NB4 (cell line): ENCODE results near the gene LSM10.

Experiments used
- DNase-seq: peaks from one replicate; pipeline ENCODE4 v3.0.0; 2010; ENCODE audit warnings: low read depth
- H3K4me3 ChIP-seq: one replicate; pipeline ENCODE4 v1.5.1; 2011; ENCODE audit warnings: mild to moderate bottlenecking, low read depth, low read length, moderate library complexity
- MAX ChIP-seq: IDR thresholded peaks from 2 replicates; pipeline ENCODE4 v1.6.1; 2011; ENCODE audit warnings: low read depth, low read length
- MYC ChIP-seq: IDR thresholded peaks from 2 replicates; pipeline ENCODE4 v1.6.1; 2011; ENCODE audit warnings: low read depth, low read length
- POLR2A ChIP-seq: IDR thresholded peaks from 2 replicates; pipeline ENCODE4 v1.6.1; 2011; ENCODE audit warnings: mild to moderate bottlenecking; ENCODE audit not compliant: insufficient read length; ENCODE audit errors: extremely low read depth
- TF ChIP-seq, protein P1 (sequence below): IDR thresholded peaks from one replicate; pipeline ENCODE4 v1.5.1; 2012; ENCODE audit warnings: low read depth, low read length

The LSM10 gene

GRCh38 chr1:36359383-36359782, 38.3 kb downstream of the LSM10 start:
- TF ChIP-seq MYC: no peak
- no peak overlapping the region for H3K4me3 ChIP-seq
- DNase-seq: no peak

- no peak for DNase-seq
- no peak overlapping the region for H3K4me3 ChIP-seq
- TF ChIP-seq, protein P1, sequence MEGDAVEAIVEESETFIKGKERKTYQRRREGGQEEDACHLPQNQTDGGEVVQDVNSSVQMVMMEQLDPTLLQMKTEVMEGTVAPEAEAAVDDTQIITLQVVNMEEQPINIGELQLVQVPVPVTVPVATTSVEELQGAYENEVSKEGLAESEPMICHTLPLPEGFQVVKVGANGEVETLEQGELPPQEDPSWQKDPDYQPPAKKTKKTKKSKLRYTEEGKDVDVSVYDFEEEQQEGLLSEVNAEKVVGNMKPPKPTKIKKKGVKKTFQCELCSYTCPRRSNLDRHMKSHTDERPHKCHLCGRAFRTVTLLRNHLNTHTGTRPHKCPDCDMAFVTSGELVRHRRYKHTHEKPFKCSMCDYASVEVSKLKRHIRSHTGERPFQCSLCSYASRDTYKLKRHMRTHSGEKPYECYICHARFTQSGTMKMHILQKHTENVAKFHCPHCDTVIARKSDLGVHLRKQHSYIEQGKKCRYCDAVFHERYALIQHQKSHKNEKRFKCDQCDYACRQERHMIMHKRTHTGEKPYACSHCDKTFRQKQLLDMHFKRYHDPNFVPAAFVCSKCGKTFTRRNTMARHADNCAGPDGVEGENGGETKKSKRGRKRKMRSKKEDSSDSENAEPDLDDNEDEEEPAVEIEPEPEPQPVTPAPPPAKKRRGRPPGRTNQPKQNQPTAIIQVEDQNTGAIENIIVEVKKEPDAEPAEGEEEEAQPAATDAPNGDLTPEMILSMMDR: no peak
- TF ChIP-seq MAX (no peak), MYC (no peak), POLR2A (no peak)
These were observed 39.1 kb downstream of the LSM10 start for GRCh38 chr1:36358514-36359084.

DNA sequence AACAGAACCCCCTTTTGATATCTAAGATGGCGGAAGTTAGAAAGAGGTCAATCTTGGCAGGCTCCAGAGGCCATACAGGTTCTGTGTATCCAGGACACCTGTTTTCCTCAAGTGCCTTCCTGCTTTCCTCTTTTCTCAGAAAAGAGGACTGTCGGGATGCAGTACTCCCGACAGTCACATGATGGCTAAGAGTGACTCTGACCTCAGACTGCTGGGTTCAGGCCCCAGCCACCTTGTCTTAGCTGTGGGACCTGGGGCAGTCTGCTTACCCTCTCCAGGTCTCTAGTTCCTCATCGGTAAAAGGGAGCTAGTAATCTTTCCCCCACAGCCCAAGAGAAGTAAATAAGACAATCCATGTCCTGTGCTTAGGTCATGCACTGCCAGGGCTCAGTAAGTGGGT, 41.9 kb downstream of the LSM10 start:
- no peak for DNase-seq
- no peak overlapping the region for H3K4me3 ChIP-seq
- no peak for TF ChIP-seq POLR2A
- TF ChIP-seq, protein P1: no peak
- TF ChIP-seq MAX: no peak
- no peak for TF ChIP-seq MYC

GRCh38 chr1:36354486-36354885, 43.2 kb downstream of the LSM10 start:
- no peak overlapping the region for H3K4me3 ChIP-seq
- no peak for DNase-seq
- TF ChIP-seq, protein P1: no peak
- no peak for TF ChIP-seq MAX
- no peak for TF ChIP-seq MYC
- TF ChIP-seq POLR2A: no peak

DNA sequence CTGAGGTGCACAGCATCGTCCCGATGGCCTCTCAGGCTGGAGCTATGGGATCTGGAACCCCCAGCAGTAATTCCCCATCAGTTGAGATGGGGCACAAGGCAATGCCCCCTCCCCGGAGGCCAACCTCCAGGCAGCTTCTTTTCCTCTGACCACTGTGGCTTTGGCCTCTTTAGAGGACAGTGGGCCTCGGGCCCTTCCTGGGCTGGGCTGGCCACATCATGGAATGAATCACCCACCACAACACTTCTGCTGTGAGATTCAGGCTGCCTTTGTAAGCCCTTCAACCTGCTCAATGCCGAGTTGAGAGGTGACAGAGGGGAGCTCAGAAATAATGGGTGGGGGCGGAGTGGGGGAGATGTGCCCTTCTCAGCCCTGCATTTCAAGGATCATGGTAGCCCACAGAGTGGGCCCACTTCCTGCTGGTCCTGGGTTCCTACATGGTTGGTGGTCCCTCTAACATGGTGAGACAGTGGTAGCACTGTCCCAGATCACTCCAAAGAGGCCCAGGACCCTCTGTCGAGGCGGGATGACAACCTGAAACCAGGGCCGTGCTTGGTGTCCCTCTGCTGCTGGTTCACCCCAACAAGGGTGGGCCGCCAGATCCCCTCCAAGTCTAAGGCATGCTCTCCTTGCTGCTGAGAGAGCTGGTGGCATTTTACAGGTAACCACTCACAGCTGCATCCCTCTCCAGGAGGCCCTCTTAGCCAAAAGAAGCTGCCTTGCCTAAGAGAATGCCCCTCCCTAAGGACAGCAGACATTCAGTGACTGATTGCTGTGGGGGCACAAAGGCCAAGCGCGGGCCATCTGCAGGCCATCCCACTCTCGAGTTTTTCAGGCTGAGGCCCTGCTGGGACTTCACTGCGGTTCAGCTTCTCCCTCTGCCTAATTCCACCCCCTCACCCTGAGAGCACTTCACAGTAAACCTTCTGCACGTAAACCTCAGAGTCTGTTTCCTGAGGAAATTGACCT, 44.5 kb downstream of the LSM10 start:
- H3K4me3 ChIP-seq: no peak overlapping the region
- no peak for DNase-seq
- TF ChIP-seq, protein P1: no peak
- TF ChIP-seq POLR2A: no peak
- TF ChIP-seq MAX: no peak
- TF ChIP-seq MYC: no peak

GRCh38 chr1:36352125-36352909, 45.4 kb downstream of the LSM10 start:
- no peak overlapping the region for H3K4me3 ChIP-seq
- DNase-seq: no peak
- TF ChIP-seq POLR2A: no peak
- TF ChIP-seq MAX: no peak
- TF ChIP-seq, protein P1: no peak
